Stimulated activated naive CD4-positive, alpha-beta T cell (primary cell): ENCODE measurements around the gene FAM227B.

Experiments
- DNase-seq, 6 experiments: peaks; one replicate each; lab custom pipeline; 2025; lab: John Stamatoyannopoulos, UW

Gene FAM227B

GRCh38 chr15:49293941-49294340, 326.7 kb downstream of the FAM227B start:
- no peak for DNase-seq

DNA sequence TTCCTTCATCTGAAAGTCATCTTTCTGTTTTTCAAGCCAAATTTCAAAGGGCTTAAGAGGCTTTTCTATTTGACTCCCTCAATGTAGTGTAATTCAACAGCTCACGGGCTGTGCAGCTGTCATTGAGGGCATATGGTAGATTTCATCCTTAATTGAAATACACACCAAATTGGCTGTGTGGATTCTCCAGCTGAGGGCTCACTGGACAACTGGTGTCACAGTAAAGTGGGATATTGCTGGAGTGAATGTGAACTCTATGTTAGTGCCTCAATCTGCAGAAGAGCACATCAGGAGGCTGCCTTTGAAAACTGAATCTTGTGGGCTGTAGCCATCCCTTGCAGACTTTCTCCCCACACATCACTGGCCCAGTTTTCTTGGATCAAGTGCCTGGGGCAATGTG, 330.4 kb downstream of the FAM227B start:
- no peak for DNase-seq

- no peak for DNase-seq
Measured at GRCh38 chr15:49288391-49288790, 332.2 kb downstream of the FAM227B start.

DNA sequence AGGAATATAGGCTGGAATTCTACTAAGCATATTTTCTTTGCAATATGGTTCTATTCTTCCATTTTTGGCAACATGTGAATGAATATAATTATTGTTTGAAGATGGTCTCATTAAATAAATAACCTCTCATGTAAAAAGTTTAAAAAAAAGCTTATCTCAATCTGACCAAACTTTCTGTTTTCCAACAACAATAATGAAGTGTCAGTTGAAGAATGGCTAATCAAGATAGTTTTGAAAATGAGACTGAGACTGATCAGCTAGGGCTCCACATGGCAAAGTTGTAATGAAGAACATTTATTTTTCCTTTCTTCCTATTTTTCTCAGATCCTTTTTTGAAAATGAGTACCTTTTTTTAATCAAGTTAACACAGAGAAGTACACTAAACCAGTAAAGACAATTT, 333.1 kb downstream of the FAM227B start:
- no peak for DNase-seq

DNA sequence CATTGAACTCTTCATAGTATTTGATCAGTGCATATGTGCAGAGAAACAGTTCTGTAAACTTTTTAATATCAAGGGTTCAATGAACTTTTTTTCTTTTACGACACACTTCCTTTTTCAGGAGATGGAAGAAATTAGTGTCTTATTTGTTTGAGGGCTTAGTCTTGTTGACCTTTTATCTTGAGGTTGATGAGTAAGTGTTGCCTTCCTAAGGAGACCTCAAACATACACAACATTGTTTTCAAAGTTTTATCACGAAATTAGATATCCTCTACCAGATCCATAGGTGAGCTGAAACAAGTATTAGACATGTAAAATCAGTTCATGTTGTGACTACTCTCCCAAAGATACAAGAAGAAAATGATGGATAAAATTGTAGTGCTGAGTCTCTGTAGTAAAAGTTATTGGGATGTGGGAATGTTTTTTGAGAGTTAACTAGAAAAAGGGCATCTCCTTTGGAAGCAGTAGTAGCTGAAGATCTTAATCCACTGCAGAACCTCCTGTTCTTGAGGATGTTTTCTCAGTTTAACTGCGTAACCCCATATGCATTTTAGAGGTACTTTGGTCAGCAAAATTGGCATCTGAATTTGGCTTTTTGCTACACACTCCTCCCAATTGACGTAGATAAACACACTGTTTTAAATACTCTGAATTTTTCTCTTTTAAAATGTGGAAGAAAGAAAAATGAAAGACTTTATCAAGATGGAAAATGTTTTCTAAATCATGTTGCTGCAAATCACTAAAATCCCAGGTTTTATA, 333.8 kb downstream of the FAM227B start:
- no peak for DNase-seq

DNA sequence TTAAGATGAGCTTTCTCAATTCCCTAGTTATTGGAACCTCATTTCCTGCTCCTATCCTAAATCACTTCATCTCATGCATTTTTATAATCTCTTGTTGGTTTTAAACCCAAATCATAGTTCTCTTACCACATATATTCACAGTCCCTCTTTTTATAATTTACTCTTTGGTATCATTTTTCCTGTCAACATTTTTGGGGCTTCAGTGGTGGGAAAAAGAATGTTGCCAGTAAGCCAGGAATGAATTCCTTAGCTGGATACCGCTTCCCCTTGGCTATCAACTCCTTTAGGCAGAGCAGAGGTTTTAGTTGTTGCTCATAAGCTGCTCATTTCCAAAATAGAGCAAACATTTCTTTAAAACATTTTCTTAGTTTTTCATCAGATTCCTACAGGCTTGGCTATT, 338.3 kb downstream of the FAM227B start:
- no peak for DNase-seq

GRCh38 chr15:49279521-49280456, 340.8 kb downstream of the FAM227B start:
- no peak for DNase-seq

- DNase-seq: no peak
Measured at GRCh38 chr15:49278751-49279150, 341.9 kb downstream of the FAM227B start.
